SU-DHL-6 (cell line): ENCODE data around the gene CLRN2.

Experiments
- EZH2phosphoT487 ChIP-seq: fragments of 200-600 bp; sonication (generic), shearing (Covaris generic); conservative IDR thresholded peaks from 2 replicates; pipeline ENCODE4 v1.6.1; 2018; ENCODE audit warnings: mild to moderate bottlenecking, antibody characterized with exemption, low read length, moderate library complexity, mixed read lengths
- TF ChIP-seq, protein P1 (sequence below): fragments of 200-600 bp; sonication (generic); IDR thresholded peaks from one replicate; pipeline ENCODE4 v1.5.1; 2017; ENCODE audit warnings: antibody characterized with exemption, mild to moderate bottlenecking, low read length, moderate library complexity; ENCODE audit not compliant: insufficient read depth, poor library complexity, severe bottlenecking

DNA sequence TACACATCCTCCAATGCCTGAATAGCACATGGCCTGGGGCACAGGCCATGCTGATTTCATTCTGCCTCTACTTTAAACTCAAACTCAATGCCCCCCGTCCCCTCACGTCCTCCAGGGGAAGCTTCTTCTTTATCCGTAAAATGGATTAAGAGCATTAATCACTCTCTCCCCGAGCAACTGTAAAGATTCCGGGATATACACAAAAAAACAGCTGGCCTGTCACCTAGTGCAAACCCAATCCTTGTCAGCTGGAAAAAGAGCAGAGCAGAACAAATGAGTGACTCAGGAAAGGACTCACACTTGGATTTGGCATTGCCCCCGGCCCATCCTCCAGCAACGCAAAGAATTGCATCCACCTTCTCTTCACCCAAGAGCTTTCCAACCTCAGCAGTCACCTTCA is 10.9 kb upstream of the CLRN2 start:
- TF ChIP-seq, protein P1, sequence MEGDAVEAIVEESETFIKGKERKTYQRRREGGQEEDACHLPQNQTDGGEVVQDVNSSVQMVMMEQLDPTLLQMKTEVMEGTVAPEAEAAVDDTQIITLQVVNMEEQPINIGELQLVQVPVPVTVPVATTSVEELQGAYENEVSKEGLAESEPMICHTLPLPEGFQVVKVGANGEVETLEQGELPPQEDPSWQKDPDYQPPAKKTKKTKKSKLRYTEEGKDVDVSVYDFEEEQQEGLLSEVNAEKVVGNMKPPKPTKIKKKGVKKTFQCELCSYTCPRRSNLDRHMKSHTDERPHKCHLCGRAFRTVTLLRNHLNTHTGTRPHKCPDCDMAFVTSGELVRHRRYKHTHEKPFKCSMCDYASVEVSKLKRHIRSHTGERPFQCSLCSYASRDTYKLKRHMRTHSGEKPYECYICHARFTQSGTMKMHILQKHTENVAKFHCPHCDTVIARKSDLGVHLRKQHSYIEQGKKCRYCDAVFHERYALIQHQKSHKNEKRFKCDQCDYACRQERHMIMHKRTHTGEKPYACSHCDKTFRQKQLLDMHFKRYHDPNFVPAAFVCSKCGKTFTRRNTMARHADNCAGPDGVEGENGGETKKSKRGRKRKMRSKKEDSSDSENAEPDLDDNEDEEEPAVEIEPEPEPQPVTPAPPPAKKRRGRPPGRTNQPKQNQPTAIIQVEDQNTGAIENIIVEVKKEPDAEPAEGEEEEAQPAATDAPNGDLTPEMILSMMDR = no peak
- no peak for TF ChIP-seq EZH2phosphoT487
